ENCODE results near the gene CTAGE4.
"Not testable (repeated sequence)": the region's sequence is repeated elsewhere in the genome, so short reads cannot be mapped to it uniquely, and the experiment has no call there.

Gene CTAGE4

GRCh38 chr7:144218581-144218980 lies 35.3 kb downstream of the CTAGE4 start:
- DNase-seq (ENCODE audit: low spot score): not testable (repeated sequence)

- DNase-seq (ENCODE audit: low spot score): not testable (repeated sequence)
Measured at GRCh38 chr7:144219149-144219548, 35.9 kb downstream of the CTAGE4 start.

- DNase-seq (ENCODE audit: low spot score): not testable (repeated sequence)
Measured at GRCh38 chr7:144220531-144220930, 37.3 kb downstream of the CTAGE4 start.

GRCh38 chr7:144223675-144224074 lies 40.4 kb downstream of the CTAGE4 start:
- not testable (repeated sequence) for DNase-seq (ENCODE audit: low spot score)

GRCh38 chr7:144226866-144227265 lies 43.6 kb downstream of the CTAGE4 start:
- DNase-seq (ENCODE audit: low spot score): not testable (repeated sequence)

GRCh38 chr7:144228810-144229209 lies 45.5 kb downstream of the CTAGE4 start:
- not testable (repeated sequence) for DNase-seq (ENCODE audit: low spot score)

- DNase-seq (ENCODE audit: low spot score): not testable (repeated sequence)
Measured at GRCh38 chr7:144231027-144231426, 47.8 kb downstream of the CTAGE4 start.

- DNase-seq (ENCODE audit: low spot score): not testable (repeated sequence)
Measured at GRCh38 chr7:144233039-144233438, 49.8 kb downstream of the CTAGE4 start.

All from hematopoietic multipotent progenitor cell treated with erythropoietin and hydrocortisone succinate and interleukin-3 and kit ligand, for 17 days (in vitro differentiated cells).